Endometrium (tissue), 2 donors: ENCODE results near the gene DAO.
"Not testable (repeated sequence)": the region's sequence is repeated elsewhere in the genome, so short reads cannot be mapped to it uniquely, and the experiment has no call there.

ENCODE experiments used
- FAIRE-seq: peaks from 2 replicates; lab custom pipeline; 2012; peaks lifted over from hg19 to GRCh38; lab: Jason Lieb, UNC
- donor health status: control.
- donor health status: control.

Gene DAO

GRCh38 chr12:108879615-108880254 is at the start of gene DAO:
Gene DAO, plus strand, starts transcription at chr12:108880092. Its CDS starts 4,915 bp downstream, at chr12:108885007.
- no peak for FAIRE-seq

- no peak for FAIRE-seq
These were observed 48.4 kb upstream of the DAO start for GRCh38 chr12:108831309-108831991.

GRCh38 chr12:108832208-108832607 is 47.7 kb upstream of the DAO start:
- FAIRE-seq: no peak

- FAIRE-seq: no peak
These were observed 47.0 kb upstream of the DAO start for GRCh38 chr12:108832730-108833354.

- no peak for FAIRE-seq
These were observed 46.5 kb upstream of the DAO start for GRCh38 chr12:108833355-108833733.

- FAIRE-seq: no peak
These were observed 46.0 kb upstream of the DAO start for GRCh38 chr12:108833757-108834472.

GRCh38 chr12:108835860-108836634 is 43.8 kb upstream of the DAO start:
- peak; percentile 99 for FAIRE-seq

- FAIRE-seq: no peak
These were observed 42.7 kb upstream of the DAO start for GRCh38 chr12:108837239-108837638.

GRCh38 chr12:108837680-108838079 is 42.2 kb upstream of the DAO start:
- no peak for FAIRE-seq

GRCh38 chr12:108838194-108839017 is 41.5 kb upstream of the DAO start:
- no peak for FAIRE-seq

- no peak for FAIRE-seq
These were observed 40.6 kb upstream of the DAO start for GRCh38 chr12:108839018-108839889.

- FAIRE-seq: no peak
These were observed 40.0 kb upstream of the DAO start for GRCh38 chr12:108839890-108840230.

GRCh38 chr12:108840605-108841332 is 39.1 kb upstream of the DAO start:
- no peak for FAIRE-seq

- not testable (repeated sequence) for FAIRE-seq
These were observed 38.1 kb upstream of the DAO start for GRCh38 chr12:108841825-108842224.

GRCh38 chr12:108842361-108842760 is 37.5 kb upstream of the DAO start:
- no peak for FAIRE-seq

GRCh38 chr12:108843187-108843586 is 36.7 kb upstream of the DAO start:
- no peak for FAIRE-seq

- no peak for FAIRE-seq
These were observed 34.2 kb upstream of the DAO start for GRCh38 chr12:108845696-108846095.

GRCh38 chr12:108846290-108846701 is 33.6 kb upstream of the DAO start:
- no peak for FAIRE-seq

- no peak for FAIRE-seq
These were observed 32.2 kb upstream of the DAO start for GRCh38 chr12:108847705-108848104.

GRCh38 chr12:108849660-108850059 is 30.2 kb upstream of the DAO start:
- FAIRE-seq: no peak
